GM19372 (cell line): ENCODE results near the gene CARS2.
"Not testable (repeated sequence)": the region's sequence is repeated elsewhere in the genome, so short reads cannot be mapped to it uniquely, and the experiment has no call there.

ENCODE experiments used
- ATAC-seq: cut with Tn5 transposase; IDR thresholded peaks from one replicate; pipeline ENCODE4 v1.9.1; 2021; ENCODE audit warnings: mild to moderate bottlenecking, low read depth, moderate library complexity; ENCODE audit not compliant: unreplicated experiment

The CARS2 gene

DNA sequence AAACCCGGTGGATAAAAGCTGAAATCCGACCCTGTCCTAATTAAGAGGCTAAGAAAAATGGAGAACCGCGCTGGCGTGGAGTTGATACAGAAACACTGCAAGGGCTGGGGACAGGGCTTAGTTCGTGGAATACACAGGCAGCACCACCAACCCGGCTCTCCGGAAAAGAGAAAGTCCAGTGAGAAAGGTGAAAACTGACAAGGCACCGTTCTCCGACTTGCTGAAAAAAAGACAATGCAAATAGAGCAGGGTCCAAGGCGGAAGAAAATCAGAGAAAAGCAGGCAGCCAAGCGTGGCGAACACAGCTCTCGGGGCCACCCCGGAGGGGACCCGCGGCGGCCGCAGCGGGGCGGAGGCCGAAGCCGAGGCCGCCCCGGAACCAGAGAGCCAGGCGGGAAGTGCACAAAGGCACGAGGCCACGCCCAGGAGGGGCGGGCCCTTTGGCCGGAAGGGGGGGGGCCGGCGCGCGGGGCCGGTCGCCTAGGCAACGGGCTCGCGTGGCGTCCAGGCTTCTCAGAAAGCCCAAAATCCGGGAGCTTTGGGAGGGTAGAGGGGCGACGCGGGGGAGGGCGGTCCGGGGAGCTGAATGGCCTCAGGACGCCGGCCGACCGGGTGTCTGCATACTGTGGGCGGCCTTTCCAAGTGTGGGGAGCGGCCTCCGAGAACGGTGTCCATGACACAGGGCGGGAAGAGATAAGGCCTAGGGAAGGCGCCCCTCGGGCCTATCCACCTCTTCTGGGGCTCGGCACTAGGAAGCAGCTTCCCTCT lies 6.3 kb upstream of the CARS2 start:
- ATAC-seq: peak; percentile 16

GRCh38 chr13:110706570-110707372 lies 855 bp upstream of the CARS2 start:
- peak; percentile 0 for ATAC-seq

DNA sequence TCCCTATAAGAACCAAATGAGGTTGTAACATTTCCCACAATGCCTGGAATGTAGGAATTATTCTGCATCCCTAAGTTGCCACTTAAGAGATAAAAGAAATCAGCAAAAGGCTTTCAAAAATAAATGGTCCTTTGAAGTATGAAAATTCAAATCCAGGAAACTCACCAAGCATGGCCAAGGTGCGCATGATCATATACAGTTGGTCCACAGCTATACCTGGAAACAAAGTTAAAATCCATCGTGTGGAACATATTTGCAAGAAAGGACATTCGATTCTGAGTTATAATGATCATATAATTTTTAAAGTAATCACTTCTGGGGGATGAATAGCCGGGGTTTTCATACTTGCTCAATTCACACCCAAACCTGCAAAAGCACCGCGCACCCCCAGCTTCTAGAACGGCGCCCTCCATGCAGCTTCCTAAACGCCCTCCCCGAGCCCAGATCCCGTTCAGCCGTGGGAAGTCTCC lies 525 bp downstream of the CARS2 start:
- no peak for ATAC-seq

DNA sequence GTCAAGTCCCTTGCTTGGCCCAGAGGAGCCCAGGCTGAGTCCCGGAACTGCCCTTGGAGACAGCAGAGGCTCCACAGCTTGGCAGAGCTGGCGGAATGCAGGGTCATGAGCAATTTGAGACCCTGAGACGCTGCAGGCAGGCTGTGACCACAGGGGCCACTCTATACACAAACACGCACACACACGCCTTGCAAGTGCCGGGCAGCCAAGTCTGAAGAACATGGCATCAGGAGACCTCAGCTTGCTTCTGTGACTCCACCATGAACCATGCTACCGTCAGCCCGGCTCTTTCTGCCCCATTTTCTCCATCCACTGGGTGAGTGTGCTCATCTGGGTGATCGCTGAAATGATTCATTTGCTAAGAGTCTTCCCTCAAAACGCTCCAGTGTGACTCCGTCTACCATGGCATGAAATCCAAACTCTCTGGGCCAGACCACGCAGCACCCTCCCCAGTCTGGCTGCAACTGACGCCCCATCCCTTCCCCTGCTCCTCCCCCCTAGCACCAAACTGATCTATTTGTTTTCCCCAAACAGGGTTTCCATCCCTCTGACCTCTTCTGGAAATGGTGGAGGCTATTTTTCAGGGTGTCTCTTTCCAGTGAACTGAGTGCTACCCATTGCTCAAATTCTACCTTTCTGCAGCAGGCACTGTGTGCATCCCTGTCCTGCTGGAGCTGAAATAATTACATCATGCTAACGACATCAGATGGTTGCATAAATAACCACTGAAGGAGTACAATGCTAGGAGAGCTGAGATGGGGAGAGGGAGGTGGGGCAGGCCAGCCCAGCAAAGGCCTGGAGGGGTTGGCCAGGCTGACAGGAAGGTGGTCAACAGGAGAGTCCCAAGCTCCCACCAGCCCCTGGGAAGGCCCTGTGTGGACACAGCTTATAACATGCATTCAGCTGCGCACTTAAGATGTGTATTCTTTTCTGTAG lies 3.1 kb downstream of the CARS2 start:
- no peak for ATAC-seq

DNA sequence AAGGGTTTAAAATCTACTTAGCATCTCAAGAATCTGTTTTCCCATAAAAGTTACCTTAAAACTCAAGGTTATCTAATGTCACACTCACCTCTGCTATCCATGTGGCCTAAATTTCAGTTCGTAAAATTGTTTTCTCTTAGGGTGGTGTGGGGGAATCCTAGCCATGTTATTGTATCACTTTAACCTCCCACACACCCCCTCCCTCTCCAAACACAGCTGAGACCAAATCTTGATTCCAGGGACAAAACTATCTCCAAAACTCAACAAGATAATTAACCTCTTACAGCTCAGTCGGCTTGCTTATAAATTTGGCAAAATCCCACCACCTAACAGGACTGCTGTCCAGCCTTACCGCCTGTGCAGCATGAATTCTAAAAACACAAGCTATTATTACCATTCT lies 3.8 kb downstream of the CARS2 start:
- no peak for ATAC-seq

DNA sequence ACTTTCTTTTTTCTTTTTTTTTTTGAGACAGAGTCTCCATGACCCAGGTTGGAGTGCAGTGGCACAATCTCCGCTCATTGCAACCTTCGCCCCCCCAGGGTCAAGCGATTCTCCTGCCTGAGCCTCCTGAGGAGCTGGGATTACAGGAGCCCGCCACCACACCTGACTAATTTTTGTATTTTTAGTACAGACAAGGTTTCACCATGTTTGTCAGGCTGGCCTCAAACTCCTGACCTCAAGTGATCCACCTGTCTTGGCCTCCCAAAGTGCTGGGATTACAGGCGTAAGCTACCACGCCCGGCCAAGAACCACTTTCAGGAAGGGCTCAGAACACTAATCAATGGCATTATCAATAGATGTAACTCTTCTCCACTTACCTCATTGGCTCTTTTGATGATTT lies 4.9 kb downstream of the CARS2 start:
- ATAC-seq: not testable (repeated sequence)

DNA sequence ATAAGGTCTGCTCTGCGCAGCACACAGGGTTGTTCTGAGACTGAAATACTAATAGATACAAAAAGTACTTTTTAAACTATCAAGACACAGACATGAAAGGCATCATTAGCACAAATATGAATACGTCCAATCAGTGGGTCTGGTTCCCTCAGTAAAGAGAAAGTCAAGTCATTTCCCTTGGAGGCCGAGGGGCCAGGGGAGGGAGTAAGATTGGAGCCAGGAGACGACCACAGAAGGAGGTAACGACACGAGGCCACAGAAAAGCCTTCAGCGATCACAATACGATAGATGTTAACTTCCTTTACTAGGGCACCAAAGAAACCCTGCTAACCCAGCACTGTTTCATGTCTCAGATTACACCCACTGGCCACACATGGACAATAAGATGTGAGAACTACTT lies 5.3 kb downstream of the CARS2 start:
- ATAC-seq: no peak

DNA sequence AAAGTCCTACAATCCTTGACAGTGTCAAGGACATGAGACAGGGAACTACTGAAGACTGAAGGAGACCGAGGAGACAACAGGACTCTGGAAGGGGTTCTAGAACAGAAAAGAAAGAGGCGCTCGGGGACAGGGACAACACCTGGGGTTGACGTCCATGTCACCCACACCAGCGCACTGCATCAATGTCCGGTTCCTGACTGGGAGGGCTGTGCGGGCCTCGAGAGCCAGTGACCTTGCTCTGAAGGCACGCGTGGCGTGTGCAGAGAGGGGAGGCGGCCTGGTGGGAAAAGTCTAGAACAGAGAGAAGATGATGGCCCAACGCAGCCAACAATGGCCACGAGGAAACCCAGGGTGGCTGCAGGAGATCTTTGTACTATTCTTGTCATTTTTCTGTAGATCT lies 5.7 kb downstream of the CARS2 start:
- no peak for ATAC-seq

DNA sequence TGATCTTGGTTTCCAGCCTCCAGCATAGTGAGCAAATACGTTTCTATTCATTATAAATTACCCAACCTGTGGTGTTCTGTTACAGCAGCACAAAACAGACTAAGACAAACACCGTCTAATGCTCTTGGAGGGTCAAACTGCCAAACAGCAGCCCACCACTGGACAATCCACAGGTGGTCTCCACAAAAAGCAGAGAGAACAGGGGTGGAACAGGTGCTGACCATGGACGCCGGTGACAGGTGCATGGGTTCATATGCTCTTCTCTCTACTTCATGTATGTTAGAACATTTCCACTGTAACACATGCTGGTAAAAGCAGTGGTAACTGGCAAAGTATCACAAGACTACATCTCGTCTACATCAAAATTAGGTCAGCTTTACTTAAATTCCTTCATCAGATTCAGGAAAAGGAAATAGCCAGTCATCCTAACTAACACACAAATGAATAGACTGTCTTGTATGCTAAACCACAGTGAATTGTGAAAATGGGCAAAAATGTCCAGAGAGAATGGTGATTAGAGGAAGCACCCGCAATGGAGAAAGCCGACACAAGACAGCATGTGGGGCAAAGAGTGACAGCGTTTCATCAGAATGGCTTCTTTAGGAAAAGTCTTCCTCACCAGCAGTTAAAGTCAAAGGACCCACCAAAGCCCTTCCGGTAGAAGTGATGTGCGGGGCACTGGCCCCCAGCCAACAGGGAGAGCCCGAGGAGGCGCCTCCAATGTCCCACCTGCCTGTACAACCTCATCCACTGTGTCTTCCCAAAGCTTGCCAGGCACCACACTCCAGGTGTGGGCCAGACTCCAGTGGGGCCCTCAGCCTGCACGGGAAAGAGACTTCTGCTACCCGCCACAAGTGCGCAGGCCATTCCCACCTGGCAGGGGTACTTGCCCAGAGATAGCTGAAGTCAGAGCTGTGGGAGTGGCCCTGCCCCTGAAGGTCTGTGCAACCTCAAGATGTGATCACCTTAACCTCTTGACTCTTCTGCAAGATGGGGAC lies 6.5 kb downstream of the CARS2 start:
- ATAC-seq: no peak

GRCh38 chr13:110698689-110699088 lies 7.2 kb downstream of the CARS2 start:
- no peak for ATAC-seq

DNA sequence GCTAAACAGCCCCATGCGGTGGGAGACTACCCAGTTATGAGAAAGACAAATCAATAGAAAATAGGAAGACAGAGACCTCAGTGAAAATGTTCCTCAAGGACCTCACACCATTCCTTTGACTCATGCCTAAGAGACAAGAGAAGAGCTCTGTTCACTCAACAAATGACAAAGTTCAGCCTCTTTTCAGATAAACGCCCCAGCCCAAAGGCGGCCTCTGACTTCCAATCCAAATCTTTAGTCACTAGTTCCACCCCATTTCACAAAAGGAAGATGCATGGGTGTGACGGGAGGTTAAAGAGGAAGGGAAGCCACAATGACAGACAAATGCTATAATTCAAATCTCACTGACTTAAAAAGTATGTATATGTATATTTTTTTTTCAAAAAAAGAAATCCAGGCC lies 8.1 kb downstream of the CARS2 start:
- ATAC-seq: no peak

DNA sequence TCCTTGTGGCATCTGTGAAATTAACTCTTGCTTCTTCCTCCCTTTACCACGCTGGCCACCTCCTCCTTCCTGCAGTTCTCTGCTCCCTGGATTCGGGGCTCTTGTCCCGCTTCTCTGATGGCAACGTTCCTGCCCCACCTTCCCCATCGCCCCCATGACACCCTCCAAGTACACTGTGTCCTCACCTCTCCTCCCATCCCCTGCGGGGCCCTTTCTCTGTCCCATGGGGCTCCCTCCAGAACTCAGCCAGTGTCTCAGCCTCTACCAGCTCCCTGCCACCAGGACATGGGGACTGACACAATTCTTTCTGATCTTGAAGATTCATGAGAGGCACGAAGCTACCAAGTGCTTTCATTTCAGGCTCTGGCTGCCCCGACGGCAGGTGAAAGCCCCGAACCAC lies 9.1 kb downstream of the CARS2 start:
- no peak for ATAC-seq

DNA sequence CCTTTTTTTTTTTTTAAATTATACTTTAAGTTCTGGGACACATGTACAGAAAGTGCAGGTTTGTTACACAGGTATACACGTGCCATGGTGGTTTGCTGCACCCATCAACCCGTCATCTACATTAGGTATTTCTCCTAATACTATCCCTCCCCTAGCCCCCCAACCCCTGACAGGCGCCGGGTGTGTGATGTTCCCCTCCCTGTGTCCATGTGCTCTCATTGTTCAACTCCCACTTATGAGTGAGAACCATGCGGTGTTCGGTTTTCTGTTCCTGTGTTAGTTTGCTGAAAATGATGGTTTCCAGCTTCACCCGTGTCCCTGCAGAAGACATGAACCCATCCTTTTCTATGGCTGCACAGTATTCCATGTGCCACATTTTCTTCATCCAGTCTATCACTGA lies 10.1 kb downstream of the CARS2 start:
- ATAC-seq: not testable (repeated sequence)

DNA sequence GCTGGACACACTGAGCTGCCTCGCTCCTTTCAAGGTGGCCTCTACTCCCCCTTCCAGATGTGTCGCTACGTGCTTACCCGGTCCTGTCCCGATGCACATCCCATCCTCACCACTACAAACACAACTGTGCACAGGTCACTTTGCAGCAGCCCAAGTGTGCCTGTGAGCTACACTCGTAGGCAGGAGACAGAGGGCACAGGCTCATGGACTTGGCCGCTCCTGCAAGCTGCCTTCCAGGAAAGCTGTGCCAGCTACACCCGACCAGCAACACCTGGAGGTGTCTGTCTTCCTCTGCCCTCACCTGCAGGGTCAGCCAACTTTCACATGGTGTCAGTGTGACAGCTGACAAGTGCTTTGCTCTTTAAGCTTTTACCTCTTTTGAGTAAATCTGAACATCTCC lies 15.4 kb downstream of the CARS2 start:
- no peak for ATAC-seq

- no peak for ATAC-seq
Observed at GRCh38 chr13:110689711-110690110, 16.2 kb downstream of the CARS2 start.

- ATAC-seq: no peak
Observed at GRCh38 chr13:110689041-110689440, 16.9 kb downstream of the CARS2 start.

- no peak for ATAC-seq
Observed at GRCh38 chr13:110687736-110688135, 18.2 kb downstream of the CARS2 start.

GRCh38 chr13:110685305-110686020 lies 20.5 kb downstream of the CARS2 start:
- ATAC-seq: no peak
